ENCODE data around the gene C8A. TPM values are rescaled to one million over a fixed set of nuclear protein-coding genes. Genes with fewer than 3 reads are reported as not detected.

C8A gene
- total RNA-seq, 3 donors from 2014 or later (not counting 1 experiment from before 2014, with no cell fraction given): not detected

- 76% methylated on average over 9 of the region's 9 CpGs for WGBS (ENCODE audit: insufficient coverage)
- Mint-ChIP-seq H3K4me3 (no peak overlapping the region), H3K36me3 (no peaks in the 10 kb centered on the region), H3K27me3 (ENCODE audit: low read depth in 2 of 2) (peaks cover 4 to 7% of the 10 kb centered on the region in 2 donors), H3K27ac (no peak overlapping the region), H3K4me1 (peaks cover 9 to 11% of the 10 kb centered on the region in 2 donors), H3K9me3 (no peaks in the 10 kb centered on the region)
- Histone ChIP-seq H3K36me3 (ENCODE audit: control insufficient read depth, insufficient read depth, low read length) (no peaks in the 10 kb centered on the region), H3K27ac (ENCODE audit: low read length) (no peak overlapping the region), H3K4me1 (ENCODE audit: control insufficient read depth, insufficient read depth, low read length) (no peaks in the 10 kb centered on the region), H3K9me3 (ENCODE audit: control insufficient read depth, insufficient read depth, low read length) (no peaks in the 10 kb centered on the region), H3K27me3 (ENCODE audit: control insufficient read depth, insufficient read depth, low read length) (no peaks in the 10 kb centered on the region), H3K4me3 (ENCODE audit: low read length) (no peak overlapping the region)
- ATAC-seq: no peak
- intact Hi-C loops (cut with micrococcal nuclease): no loop called here
- DNase-seq: no peak
- TF ChIP-seq CTCF (IDR thresholded peaks at IDR 0.05): no peak
Measured at GRCh38 chr1:56844545-56845136, 10.0 kb upstream of the C8A start.

- ATAC-seq (no peak), DNase-seq (no peak)
- H3K36me3 Mint-ChIP-seq: no peaks in the 10 kb centered on the region
- Histone ChIP-seq H3K4me3 (ENCODE audit: low read length) (no peak overlapping the region), H3K9me3 (ENCODE audit: control insufficient read depth, insufficient read depth, low read length) (no peaks in the 10 kb centered on the region), H3K27ac (ENCODE audit: low read length) (no peak overlapping the region), H3K36me3 (ENCODE audit: control insufficient read depth, insufficient read depth, low read length) (no peaks in the 10 kb centered on the region), H3K27me3 (ENCODE audit: control insufficient read depth, insufficient read depth, low read length) (no peaks in the 10 kb centered on the region), H3K4me1 (ENCODE audit: control insufficient read depth, insufficient read depth, low read length) (no peaks in the 10 kb centered on the region)
- WGBS (ENCODE audit: insufficient coverage): 83% methylated on average over 3 of the region's 3 CpGs
- intact Hi-C loops (cut with micrococcal nuclease): no loop called here
- no peak for TF ChIP-seq CTCF (IDR thresholded peaks at IDR 0.05)
- H3K27ac Mint-ChIP-seq: no peak overlapping the region
- no peak overlapping the region for H3K4me3 Mint-ChIP-seq
- H3K27me3 Mint-ChIP-seq (ENCODE audit: low read depth in 2 of 2): peaks cover 4 to 7% of the 10 kb centered on the region in 2 donors
- peaks cover 9 to 11% of the 10 kb centered on the region in 2 donors for H3K4me1 Mint-ChIP-seq
- H3K9me3 Mint-ChIP-seq: no peaks in the 10 kb centered on the region
Measured at GRCh38 chr1:56845343-56845742, 9.3 kb upstream of the C8A start.

GRCh38 chr1:56849750-56850149 is 4.8 kb upstream of the C8A start:
- DNase-seq (no peak), ATAC-seq (no peak)
- no peak for TF ChIP-seq CTCF (IDR thresholded peaks at IDR 0.05)
- H3K4me1 ChIP-seq (ENCODE audit: control insufficient read depth, insufficient read depth, low read length): no peaks in the 10 kb centered on the region
- intact Hi-C loops (cut with micrococcal nuclease): no loop called here
- peaks cover under 1 to 7% of the 10 kb centered on the region in 2 donors for H3K27me3 Mint-ChIP-seq (ENCODE audit: low read depth in 2 of 2)
- no peak overlapping the region for H3K4me3 ChIP-seq (ENCODE audit: low read length)
- H3K9me3 Mint-ChIP-seq: no peaks in the 10 kb centered on the region
- H3K27ac ChIP-seq (ENCODE audit: low read length): no peak overlapping the region
- H3K36me3 Mint-ChIP-seq: no peaks in the 10 kb centered on the region
- no peaks in the 10 kb centered on the region for H3K36me3 ChIP-seq (ENCODE audit: control insufficient read depth, insufficient read depth, low read length)
- H3K4me3 Mint-ChIP-seq: no peak overlapping the region
- no peaks in the 10 kb centered on the region for H3K9me3 ChIP-seq (ENCODE audit: control insufficient read depth, insufficient read depth, low read length)
- H3K4me1 Mint-ChIP-seq: peaks cover 9 to 13% of the 10 kb centered on the region in 2 donors
- WGBS (ENCODE audit: insufficient coverage): 91% methylated on average over 7 of the region's 7 CpGs
- H3K27ac Mint-ChIP-seq: no peak overlapping the region
- no peaks in the 10 kb centered on the region for H3K27me3 ChIP-seq (ENCODE audit: control insufficient read depth, insufficient read depth, low read length)

- no peak overlapping the region for H3K27ac ChIP-seq (ENCODE audit: low read length)
- 93% methylated on average over 2 of the region's 2 CpGs for WGBS (ENCODE audit: insufficient coverage)
- DNase-seq (no peak), ATAC-seq (no peak)
- H3K4me1 Mint-ChIP-seq: peaks cover 6 to 11% of the 10 kb centered on the region in 2 donors
- no peak overlapping the region for H3K4me3 Mint-ChIP-seq
- no peaks in the 10 kb centered on the region for H3K9me3 ChIP-seq (ENCODE audit: control insufficient read depth, insufficient read depth, low read length)
- no peaks in the 10 kb centered on the region for H3K4me1 ChIP-seq (ENCODE audit: control insufficient read depth, insufficient read depth, low read length)
- H3K27me3 ChIP-seq (ENCODE audit: control insufficient read depth, insufficient read depth, low read length): no peaks in the 10 kb centered on the region
- H3K9me3 Mint-ChIP-seq: no peaks in the 10 kb centered on the region
- no peak for TF ChIP-seq CTCF (IDR thresholded peaks at IDR 0.05)
- no peak overlapping the region for H3K27ac Mint-ChIP-seq
- no peak overlapping the region for H3K4me3 ChIP-seq (ENCODE audit: low read length)
- no peaks in the 10 kb centered on the region for H3K36me3 ChIP-seq (ENCODE audit: control insufficient read depth, insufficient read depth, low read length)
- peaks cover 0 to 7% of the 10 kb centered on the region in 2 donors for H3K27me3 Mint-ChIP-seq (ENCODE audit: low read depth in 2 of 2)
- H3K36me3 Mint-ChIP-seq: no peaks in the 10 kb centered on the region
- intact Hi-C loops (cut with micrococcal nuclease): no loop called here
Measured at GRCh38 chr1:56850411-56850810, 4.2 kb upstream of the C8A start.
